Endothelial cell of umbilical vein (primary cell): Measurements from ENCODE around the gene PRDM1. TPM values are rescaled to one million over a fixed set of nuclear protein-coding genes. Genes with fewer than 3 reads are reported as not detected.

Experiments
- BruUV-seq: library from RNA; stranded (reverse); fragments of 400-500 nt; replicated peaks from 2 replicates; lab custom pipeline; 2021; lab: Mats Ljungman, UMichigan
- CTCF ChIA-PET: fragments of 300-600, 350-600 bp; sonication (Branson Sonifier 250); formaldehyde crosslinking; loops from one replicate; lab custom pipeline; 2021; ENCODE audit warnings: antibody characterized with exemption, inconsistent platforms; lab: Charles Lee
- POLR2A ChIA-PET: fragments of 300-600, 350-600 bp; sonication (Branson Sonifier 250); formaldehyde crosslinking; loops from one replicate; lab custom pipeline; 2021; ENCODE audit warnings: antibody characterized with exemption, inconsistent platforms; lab: Charles Lee
- DNase-seq: peaks from one replicate; pipeline ENCODE4 v3.0.0-alpha.2; 2011; ENCODE audit warnings: low read depth, low spot score
- FAIRE-seq: peaks from 2 replicates; lab custom pipeline; 2011; peaks lifted over from hg19 to GRCh38; lab: Jason Lieb, UNC
- H2AFZ ChIP-seq: 2 replicates; pipeline ENCODE4 v1.6.0; 2012; ENCODE audit warnings: low read depth, low read length, control low read depth, inconsistent platforms
- H3K27ac ChIP-seq: 2 replicates; pipeline ENCODE4 v1.5.1; 2011; ENCODE audit warnings: low read depth, mild to moderate bottlenecking, control low read depth, low read length, moderate library complexity; ENCODE audit not compliant: insufficient read depth
- H3K27me3 ChIP-seq, 2 experiments: 2 replicates each; pipeline versions ENCODE4 v1.6.0 to v1.6.1; 2011; ENCODE audit warnings: low read length in 2 of 2, mixed read lengths in 1 of 2; ENCODE audit not compliant: control insufficient read depth in 2 of 2, insufficient read depth in 2 of 2
- H3K36me3 ChIP-seq, 2 experiments: 2 replicates in 1 of 2; 3 replicates in 1 of 2; pipeline ENCODE4 v1.5.1; 2011; ENCODE audit warnings: low read length in 2 of 2, mild to moderate bottlenecking in 1 of 2, moderate library complexity in 1 of 2; ENCODE audit not compliant: control insufficient read depth in 2 of 2, insufficient read depth in 2 of 2; ENCODE audit errors: extremely low read depth in 1 of 2
- H3K4me1 ChIP-seq: 3 replicates; pipeline ENCODE4 v1.5.1; 2011; ENCODE audit warnings: mild to moderate bottlenecking, low read length; ENCODE audit not compliant: control insufficient read depth, insufficient read depth; ENCODE audit errors: extremely low read depth
- H3K4me2 ChIP-seq: 2 replicates; pipeline ENCODE4 v1.6.1; 2011; ENCODE audit warnings: low read length, control low read depth, mixed read lengths; ENCODE audit not compliant: insufficient read depth
- H3K4me3 ChIP-seq, 3 experiments: fragments of 200-600 bp in 1 of 3; sonication (generic), shearing (Covaris generic) in 1 of 3; replicated peaks in 1 of 3; 2 replicates each; pipeline ENCODE4 v1.5.1; 2011 to 2016; ENCODE audit warnings: control low read depth in 3 of 3, low read length in 3 of 3, mild to moderate bottlenecking in 2 of 3, inconsistent platforms in 1 of 3, low read depth in 1 of 3, moderate library complexity in 1 of 3; ENCODE audit not compliant: insufficient read depth in 1 of 3
- H3K79me2 ChIP-seq: 2 replicates; pipeline ENCODE4 v1.6.0; 2012; ENCODE audit warnings: low read length, inconsistent platforms; ENCODE audit not compliant: control insufficient read depth, insufficient read depth
- H3K9ac ChIP-seq: replicated peaks from 2 replicates; pipeline ENCODE3; 2011; ENCODE audit warnings: low read length, control low read depth; ENCODE audit not compliant: insufficient read depth; ENCODE audit errors: extremely low read depth
- H3K9me1 ChIP-seq: replicated peaks from 3 replicates; pipeline ENCODE4 v1.6.0; 2011; ENCODE audit warnings: mild to moderate bottlenecking, low read length; ENCODE audit not compliant: control insufficient read depth, insufficient read depth; ENCODE audit errors: extremely low read depth
- H3K9me3 ChIP-seq: replicated peaks from 2 replicates; pipeline ENCODE4 v1.5.1; 2012; ENCODE audit warnings: low read length, inconsistent platforms; ENCODE audit not compliant: control insufficient read depth, insufficient read depth
- H4K20me1 ChIP-seq: replicated peaks from 2 replicates; pipeline ENCODE3; 2011; ENCODE audit warnings: mild to moderate bottlenecking, low read length; ENCODE audit not compliant: control insufficient read depth, insufficient read depth; ENCODE audit errors: extremely low read depth
- EZH2 ChIP-seq: IDR thresholded peaks from 2 replicates; pipeline ENCODE4 v1.6.1; 2012; ENCODE audit warnings: borderline replicate concordance, low read depth, mild to moderate bottlenecking, moderate library complexity, low read length, inconsistent platforms; ENCODE audit not compliant: severe bottlenecking
- FOS ChIP-seq: IDR thresholded peaks from 2 replicates; pipeline ENCODE4 v1.6.1; 2011; ENCODE audit warnings: mild to moderate bottlenecking, low read length, moderate library complexity, borderline replicate concordance; ENCODE audit not compliant: insufficient read depth
- GATA2 ChIP-seq: IDR thresholded peaks from 2 replicates; pipeline ENCODE4 v1.7.0; 2011; ENCODE audit warnings: low read depth, mild to moderate bottlenecking, moderate library complexity, mixed read lengths, low read length; ENCODE audit not compliant: insufficient read length, insufficient read depth
- JUN ChIP-seq: IDR thresholded peaks from 2 replicates; pipeline ENCODE4 v1.6.1; 2011; ENCODE audit warnings: borderline replicate concordance, low read depth; ENCODE audit not compliant: insufficient read length, insufficient read depth
- MAX ChIP-seq: IDR thresholded peaks from 2 replicates; pipeline ENCODE4 v1.6.1; 2011; ENCODE audit not compliant: insufficient read depth, insufficient read length
- MYC ChIP-seq: IDR thresholded peaks from one replicate; pipeline ENCODE4 v1.6.1; 2011; ENCODE audit warnings: mild to moderate bottlenecking, low read depth, low read length
- POLR2A ChIP-seq: IDR thresholded peaks from 2 replicates; pipeline ENCODE4 v1.6.1; 2012; ENCODE audit warnings: low read depth, mild to moderate bottlenecking, control low read depth, low read length
- POLR2AphosphoS5 ChIP-seq: IDR thresholded peaks from 2 replicates; pipeline ENCODE4 v1.6.1; 2012; ENCODE audit warnings: low read depth, mild to moderate bottlenecking, control low read depth, low read length, moderate library complexity; ENCODE audit not compliant: insufficient read depth
- dilution Hi-C: fragments of 300-500 bp; cut with MboI; formaldehyde crosslinking; loops from one replicate; pipeline ENCODE4 v1.15.0; 2019; ENCODE audit warnings: low sequenced_read_pairs; ENCODE audit not compliant: extremely low pct_ligation_motif_present
- intact Hi-C: fragments of 100-400 bp; cut with micrococcal nuclease; formaldehyde crosslinking; loops from one replicate; pipeline ENCODE4 v1.10.0; 2022
- polyA plus RNA-seq, 4 experiments: library from polyadenylated mRNA; depleted of rRNA in 3 of 4; stranded (reverse) in 3 of 4; unstranded in 1 of 4; fragments of >200 nt; gene quantifications; 2 replicates each; pipeline versions ENCODE4 v1.2.1 to v1.2.3, GENCODE V29; 2011 to 2012; ENCODE audit warnings: missing spikeins in 1 of 4
- total RNA-seq: library from RNA; stranded (reverse); gene quantifications from 2 replicates; pipeline ENCODE4 v1.2.3, GENCODE V29; 2021
- TF ChIP-seq, protein P1 (sequence below), 2 donors: IDR thresholded peaks; 1 replicate in 1 of 2; 2 replicates in 1 of 2; pipeline ENCODE4 v1.5.1; 2011; ENCODE audit warnings: low read length in 2 of 2, mild to moderate bottlenecking in 2 of 2, moderate library complexity in 2 of 2, control low read depth in 1 of 2, inconsistent platforms in 1 of 2, low read depth in 1 of 2; ENCODE audit not compliant: insufficient read depth in 1 of 2; ENCODE audit errors: extremely low read depth in 1 of 2

Gene PRDM1
- total and polyA plus RNA-seq, 2 donors (not counting 3 experiments of a cell fraction or from before 2014, with no cell fraction given), result 0.36 to 2.7 TPM

GRCh38 chr6:106104941-106105340, 18.8 kb downstream of the PRDM1 start:
- Histone ChIP-seq H3K27me3 (peaks cover 5 to 7% of the 10 kb centered on the region in 2 experiments), H3K9me3 (no peaks in the 10 kb centered on the region), H3K4me2 (no peak overlapping the region), H3K4me1 (no peaks in the 10 kb centered on the region), H3K9me1 (no peaks in the 10 kb centered on the region), H4K20me1 (no peaks in the 10 kb centered on the region), H3K27ac (no peak overlapping the region), H3K9ac (no peak overlapping the region), H3K36me3 (no peaks in the 10 kb centered on the region), H2AFZ (no peak overlapping the region), H3K79me2 (no peaks in the 10 kb centered on the region), H3K4me3 (no peak overlapping the region)
- dilution Hi-C loops (no loop called here), intact Hi-C loops (loop anchor here (5.0 kb wide), 1 partner anchor 228 kb away; no protein-coding TSS in a partner anchor)
- ChIA-PET CTCF (no interaction called here), POLR2A (no interaction called here)
- no TSS peak for BruUV-seq
- FAIRE-seq, result no peak
- TF ChIP-seq EZH2, result no peak
- no peak for TF ChIP-seq GATA2
- no peak for TF ChIP-seq MYC
- TF ChIP-seq POLR2AphosphoS5, result no peak
- no peak for TF ChIP-seq FOS
- no peak for TF ChIP-seq POLR2A
- TF ChIP-seq, protein P1, sequence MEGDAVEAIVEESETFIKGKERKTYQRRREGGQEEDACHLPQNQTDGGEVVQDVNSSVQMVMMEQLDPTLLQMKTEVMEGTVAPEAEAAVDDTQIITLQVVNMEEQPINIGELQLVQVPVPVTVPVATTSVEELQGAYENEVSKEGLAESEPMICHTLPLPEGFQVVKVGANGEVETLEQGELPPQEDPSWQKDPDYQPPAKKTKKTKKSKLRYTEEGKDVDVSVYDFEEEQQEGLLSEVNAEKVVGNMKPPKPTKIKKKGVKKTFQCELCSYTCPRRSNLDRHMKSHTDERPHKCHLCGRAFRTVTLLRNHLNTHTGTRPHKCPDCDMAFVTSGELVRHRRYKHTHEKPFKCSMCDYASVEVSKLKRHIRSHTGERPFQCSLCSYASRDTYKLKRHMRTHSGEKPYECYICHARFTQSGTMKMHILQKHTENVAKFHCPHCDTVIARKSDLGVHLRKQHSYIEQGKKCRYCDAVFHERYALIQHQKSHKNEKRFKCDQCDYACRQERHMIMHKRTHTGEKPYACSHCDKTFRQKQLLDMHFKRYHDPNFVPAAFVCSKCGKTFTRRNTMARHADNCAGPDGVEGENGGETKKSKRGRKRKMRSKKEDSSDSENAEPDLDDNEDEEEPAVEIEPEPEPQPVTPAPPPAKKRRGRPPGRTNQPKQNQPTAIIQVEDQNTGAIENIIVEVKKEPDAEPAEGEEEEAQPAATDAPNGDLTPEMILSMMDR (IDR thresholded peaks at IDR 0.05; ENCODE audit: extremely low read depth in 1 of 2, insufficient read depth in 1 of 2, low read depth in 1 of 2, low read length in 2 of 2), result no peak
- TF ChIP-seq JUN, result no peak
- TF ChIP-seq MAX, result no peak
- no peak for DNase-seq
